ENCODE measurements around the gene GUCY1A2. TPM values are rescaled to one million over a fixed set of nuclear protein-coding genes. Genes with fewer than 3 reads are reported as not detected.

Gene GUCY1A2
- polyA plus RNA-seq, 4 donors: 2.2 to 3.2 (median 2.7) TPM

DNA sequence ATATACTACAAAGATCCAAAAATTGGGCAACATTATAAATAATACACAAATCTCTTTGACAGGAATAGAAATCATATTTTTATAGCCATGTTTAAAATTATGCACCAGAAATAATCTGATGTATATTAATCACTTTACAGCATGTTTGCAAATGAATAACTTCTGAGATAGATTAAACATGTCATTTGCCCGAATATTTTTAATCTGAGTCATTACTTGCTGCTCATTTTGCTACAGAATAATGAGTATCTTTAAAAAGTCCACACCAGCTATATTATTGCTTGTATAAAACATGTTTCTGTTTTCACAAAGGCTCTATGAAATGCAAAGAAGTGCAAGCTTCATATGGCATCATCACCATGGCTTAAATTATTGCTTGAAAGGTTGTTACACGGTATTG, 336.8 kb downstream of the GUCY1A2 start:
- DNase-seq (ENCODE audit: low read depth in 4 of 4, low spot score in 2 of 4): no peak

DNA sequence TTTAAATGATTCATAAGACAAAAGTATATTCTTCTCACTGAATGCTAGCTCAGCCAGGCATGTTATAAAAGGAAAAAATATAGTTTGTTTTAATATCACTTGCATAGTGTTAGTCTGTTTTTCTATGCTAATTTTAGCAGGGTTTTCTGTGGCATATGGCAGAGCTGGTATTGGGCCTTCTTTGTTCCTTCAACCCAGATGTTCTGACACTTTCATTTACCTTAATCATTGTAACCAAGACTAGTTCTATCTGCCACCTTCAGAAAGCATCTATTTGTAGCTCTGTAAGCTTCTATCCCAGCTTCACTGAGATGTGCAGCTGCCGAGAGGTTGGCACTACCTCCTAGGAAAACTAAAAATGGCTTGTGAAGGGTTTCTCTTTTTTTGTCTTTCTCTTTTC, 338.7 kb downstream of the GUCY1A2 start:
- DNase-seq (ENCODE audit: low read depth in 4 of 4, low spot score in 2 of 4): no peak

DNA sequence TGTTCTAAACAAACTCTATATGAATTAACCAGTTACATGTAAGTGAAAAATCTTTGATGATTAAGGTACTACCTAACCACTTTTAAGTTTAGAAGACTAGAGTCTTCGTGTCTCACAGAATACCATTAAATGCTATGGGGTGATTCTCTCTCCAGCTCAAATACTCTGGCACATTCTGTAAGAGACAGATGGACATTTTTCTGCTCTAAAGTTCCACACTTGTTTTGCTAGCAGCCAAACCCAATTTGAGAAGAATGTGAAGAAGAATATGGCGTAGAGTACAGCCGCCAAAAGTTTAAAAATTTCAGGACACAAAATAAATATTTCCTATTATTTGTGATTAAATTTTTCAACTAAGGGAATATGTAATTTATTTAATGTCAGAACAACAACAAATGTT, 339.1 kb downstream of the GUCY1A2 start:
- no peak for DNase-seq (ENCODE audit: low read depth in 4 of 4, low spot score in 2 of 4)

DNA sequence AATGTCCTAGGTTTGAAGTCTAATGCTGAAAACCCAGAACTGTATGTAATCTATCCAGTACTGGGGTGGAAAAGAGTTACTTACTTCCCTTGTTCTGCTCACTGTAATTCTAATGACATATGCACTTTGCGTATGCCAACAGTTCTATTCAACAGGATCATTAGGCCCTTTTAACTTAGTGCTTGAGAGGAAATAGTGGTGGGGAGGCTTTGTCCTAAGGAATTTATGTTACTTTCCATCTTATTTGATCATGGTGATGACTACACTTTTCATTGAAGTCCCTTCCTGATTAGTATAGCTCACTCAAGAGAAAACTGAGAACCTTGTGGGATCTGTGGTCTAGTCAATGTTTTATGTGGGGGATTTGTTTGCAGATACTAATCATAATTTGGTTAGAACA, 348.2 kb downstream of the GUCY1A2 start:
- DNase-seq (ENCODE audit: low read depth in 4 of 4, low spot score in 2 of 4): no peak

DNA sequence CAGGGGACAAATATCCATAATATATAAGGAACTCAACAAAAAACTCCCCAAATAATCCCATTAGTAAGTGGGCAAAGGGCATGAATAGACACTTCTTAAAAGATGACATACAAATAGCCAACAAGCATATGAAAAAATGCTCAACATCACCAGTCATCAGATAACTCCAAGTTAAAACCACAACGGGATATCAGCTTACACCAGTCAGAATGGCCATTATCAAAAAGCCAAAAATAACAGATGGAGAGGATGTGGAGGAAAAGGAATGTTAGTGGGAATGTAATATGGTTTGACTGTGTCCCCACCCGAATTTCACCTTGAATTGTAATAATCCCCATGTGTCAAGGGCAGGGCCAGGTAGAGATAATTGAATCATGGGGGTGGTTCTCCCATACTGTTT, 350.1 kb downstream of the GUCY1A2 start:
- no peak for DNase-seq (ENCODE audit: low read depth in 4 of 4, low spot score in 2 of 4)

DNA sequence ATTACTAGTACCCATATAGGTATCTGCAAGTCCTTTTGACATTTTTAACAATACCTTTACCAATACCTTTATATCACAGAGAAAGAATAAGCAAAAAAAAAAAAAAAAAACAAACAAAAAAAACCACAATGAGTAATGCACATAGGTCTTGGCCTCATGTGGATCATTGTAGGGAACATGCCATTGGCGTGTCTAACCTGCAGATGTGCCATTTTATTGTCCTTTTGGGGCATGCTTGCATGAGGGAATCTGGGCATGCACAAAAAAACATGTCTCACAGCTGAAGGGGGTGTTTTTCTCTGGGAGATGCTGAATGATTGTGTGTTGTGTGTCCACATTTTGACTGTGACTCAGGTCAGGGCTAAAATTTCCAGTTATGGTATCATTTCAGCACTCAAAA, 361.6 kb downstream of the GUCY1A2 start:
- no peak for DNase-seq (ENCODE audit: low read depth in 4 of 4, low spot score in 2 of 4)

DNA sequence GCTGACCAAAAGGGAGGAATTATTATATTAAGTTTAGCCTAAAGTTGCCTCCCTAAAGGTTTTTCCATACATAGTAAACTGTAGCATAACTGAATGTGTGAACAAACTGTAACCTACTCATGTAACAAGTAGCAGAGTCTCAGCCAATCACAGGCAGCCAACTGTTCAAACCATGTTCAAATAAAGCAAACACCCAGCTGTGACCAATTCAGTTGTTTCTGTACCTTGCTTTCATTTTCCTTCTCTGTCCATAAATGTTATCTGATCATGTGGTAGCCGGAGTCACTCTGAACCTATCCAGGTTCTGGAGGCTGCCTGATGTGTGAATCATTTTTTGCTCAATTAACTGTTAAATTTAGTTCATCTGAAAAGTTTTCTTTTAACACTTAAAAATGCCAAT, 373.5 kb downstream of the GUCY1A2 start:
- DNase-seq (ENCODE audit: low read depth in 4 of 4, low spot score in 2 of 4): no peak

DNA sequence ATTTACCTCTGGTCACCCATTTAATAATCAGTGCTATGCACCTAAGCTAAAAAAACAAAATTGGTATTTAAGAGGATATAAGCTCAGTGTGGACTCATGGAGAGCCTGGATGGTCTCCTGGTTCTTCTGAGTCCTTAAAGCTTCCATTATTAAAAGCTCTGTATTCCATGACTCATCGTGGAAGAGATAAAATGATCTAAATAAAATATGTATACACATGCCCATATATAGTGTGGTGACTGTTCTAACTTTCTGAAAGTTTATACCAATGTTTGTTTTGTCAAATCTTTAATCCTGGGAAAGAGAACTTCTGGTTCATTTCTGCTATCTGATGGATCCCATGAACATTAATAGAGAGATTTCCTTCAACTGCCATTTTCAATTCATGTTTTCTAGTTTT, 375.9 kb downstream of the GUCY1A2 start:
- no peak for DNase-seq (ENCODE audit: low read depth in 4 of 4, low spot score in 2 of 4)

DNA sequence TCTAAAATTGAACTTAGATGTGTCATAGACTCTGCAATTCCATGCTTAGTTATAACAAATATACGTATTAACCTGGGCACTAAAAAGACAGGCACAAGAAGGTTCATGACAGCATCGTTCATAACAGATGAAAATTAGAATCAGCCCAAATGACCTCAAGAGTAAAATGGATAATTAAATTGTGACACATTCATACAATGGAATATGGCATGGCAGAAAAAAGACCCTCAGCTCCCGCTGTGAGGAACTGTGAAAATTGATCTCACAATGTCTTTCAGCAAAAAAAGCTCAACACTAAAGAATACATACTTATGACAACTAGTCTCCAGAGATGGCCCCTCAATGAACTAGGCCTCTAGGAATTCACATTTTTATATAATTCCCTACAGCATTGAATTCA, 386.0 kb downstream of the GUCY1A2 start:
- DNase-seq (ENCODE audit: low read depth in 4 of 4, low spot score in 2 of 4): no peak

DNA sequence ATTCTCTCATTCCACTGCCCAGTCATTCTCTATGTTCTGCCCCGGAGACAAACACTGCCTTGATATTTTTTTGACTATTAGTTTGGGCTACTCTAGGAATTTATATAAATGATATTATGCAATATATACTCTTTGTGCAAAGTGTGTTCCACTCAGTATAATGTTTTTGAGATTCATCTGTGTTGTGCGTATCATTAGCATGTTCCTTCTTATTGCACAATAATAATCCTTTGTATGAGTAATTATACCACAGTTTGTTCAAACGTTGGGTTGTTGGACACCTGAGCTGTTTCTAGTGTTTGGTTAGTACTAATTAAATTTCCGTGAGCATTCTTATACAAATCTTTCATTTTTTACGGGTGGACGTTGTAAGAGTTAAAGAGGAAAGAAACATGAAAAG, 390.6 kb downstream of the GUCY1A2 start:
- DNase-seq (ENCODE audit: low read depth in 4 of 4, low spot score in 2 of 4): no peak

DNA sequence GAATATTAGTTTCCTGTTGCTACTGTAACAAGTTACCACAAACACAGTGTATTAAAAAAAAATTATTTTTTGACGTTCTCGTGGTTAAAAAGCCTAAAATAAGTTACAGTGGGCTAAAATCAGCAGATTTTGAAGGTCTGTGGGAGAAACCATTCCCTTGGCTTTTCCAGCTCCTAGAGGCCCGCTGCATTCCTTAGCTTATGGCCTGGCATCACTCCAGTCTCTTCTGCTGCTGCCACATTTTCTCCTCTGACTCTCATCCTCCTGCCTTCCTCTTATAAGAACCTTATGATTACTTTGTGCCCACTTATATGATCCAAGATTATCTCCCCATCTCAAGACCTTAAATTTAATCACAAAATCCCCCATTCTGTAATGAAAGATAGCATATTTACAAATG, 392.7 kb downstream of the GUCY1A2 start:
- DNase-seq (ENCODE audit: low read depth in 4 of 4, low spot score in 2 of 4): no peak

DNA sequence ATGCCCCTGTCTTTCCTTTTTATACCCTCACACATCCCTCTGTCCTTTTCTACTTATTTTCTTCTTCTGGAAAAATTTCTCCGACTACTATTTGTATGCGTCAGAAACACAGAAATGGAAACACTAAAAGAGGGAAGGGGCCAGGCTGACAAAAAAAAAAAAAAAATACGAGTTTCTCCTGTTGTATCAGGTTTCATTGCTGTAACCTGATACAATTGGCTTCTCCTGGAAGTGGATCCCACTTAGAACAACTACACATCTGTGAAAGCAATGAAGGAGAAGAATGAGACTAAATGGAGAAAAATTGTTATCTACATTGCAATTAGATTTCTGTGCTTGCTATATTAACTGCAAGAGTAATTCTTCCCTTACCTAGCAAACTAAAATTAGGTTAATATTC, 393.9 kb downstream of the GUCY1A2 start:
- no peak for DNase-seq (ENCODE audit: low read depth in 4 of 4, low spot score in 2 of 4)
